Fibroblast of lung (primary cell): ENCODE data around the gene SEC22B. TPM values are rescaled to one million over a fixed set of nuclear protein-coding genes. Genes with fewer than 3 reads are reported as not detected.
"Not testable (repeated sequence)": the region's sequence is repeated elsewhere in the genome, so short reads cannot be mapped to it uniquely, and the experiment has no call there.

Experiments
- DNase-seq, 2 donors: peaks; one replicate each; pipeline versions ENCODE4 v3.0.0 to v3.0.0-alpha.2; 2010; ENCODE audit warnings: low read depth in 2 of 2
- H2AFZ ChIP-seq: 2 replicates; pipeline ENCODE4 v1.5.1; 2012; ENCODE audit warnings: low read length, control low read depth, inconsistent platforms
- H3K27ac ChIP-seq: 2 replicates; pipeline ENCODE4 v1.5.1; 2011; ENCODE audit warnings: low read length, control low read depth; ENCODE audit not compliant: insufficient read depth
- H3K27me3 ChIP-seq: 2 replicates; pipeline ENCODE4 v1.5.1; 2011; ENCODE audit warnings: mild to moderate bottlenecking, low read length; ENCODE audit not compliant: control insufficient read depth, insufficient read depth
- H3K36me3 ChIP-seq: 2 replicates; pipeline ENCODE4 v1.5.1; 2011; ENCODE audit warnings: low read length; ENCODE audit not compliant: control insufficient read depth, insufficient read depth
- H3K4me1 ChIP-seq: 2 replicates; pipeline ENCODE4 v1.5.1; 2011; ENCODE audit warnings: low read length; ENCODE audit not compliant: control insufficient read depth, insufficient read depth; ENCODE audit errors: extremely low read depth
- H3K4me2 ChIP-seq: 2 replicates; pipeline ENCODE4 v1.5.1; 2011; ENCODE audit warnings: low read length, control low read depth; ENCODE audit not compliant: insufficient read depth; ENCODE audit errors: extremely low read depth
- H3K4me3 ChIP-seq, 4 experiments: fragments of 200-600 bp in 1 of 4; sonication (generic) in 1 of 4; replicated peaks in 1 of 4; 2 replicates each; pipeline ENCODE4 v1.5.1; 2011 to 2016; ENCODE audit warnings: low read length in 4 of 4, low read depth in 3 of 4, mild to moderate bottlenecking in 3 of 4, control low read depth in 2 of 4, inconsistent platforms in 1 of 4, mixed read lengths in 1 of 4; ENCODE audit not compliant: insufficient read depth in 1 of 4; ENCODE audit errors: control extremely low read depth in 1 of 4
- H3K79me2 ChIP-seq: 2 replicates; pipeline ENCODE4 v1.5.1; 2012; ENCODE audit warnings: mild to moderate bottlenecking, low read length, inconsistent platforms; ENCODE audit not compliant: control insufficient read depth, insufficient read depth
- H3K9ac ChIP-seq: 2 replicates; pipeline ENCODE4 v1.5.1; 2011; ENCODE audit warnings: mild to moderate bottlenecking, low read length, control low read depth; ENCODE audit not compliant: insufficient read depth
- H3K9me3 ChIP-seq: 2 replicates; pipeline ENCODE4 v1.5.1; 2012; ENCODE audit warnings: low read depth, low read length; ENCODE audit not compliant: control insufficient read depth, insufficient read depth
- H4K20me1 ChIP-seq: 2 replicates; pipeline ENCODE4 v1.5.1; 2011; ENCODE audit warnings: low read length; ENCODE audit not compliant: control insufficient read depth, insufficient read depth; ENCODE audit errors: extremely low read depth
- polyA plus RNA-seq, 2 donors: library from polyadenylated mRNA; depleted of rRNA in 1 of 2; stranded (reverse) in 1 of 2; unstranded in 1 of 2; fragments of >200 nt; gene quantifications; 2 replicates each; pipeline ENCODE4 v1.2.1, GENCODE V29; 2011 to 2012; ENCODE audit warnings: missing spikeins in 1 of 2
- total RNA-seq: library from RNA; depleted of rRNA; stranded (reverse); fragments of >200 nt; gene quantifications from 2 replicates; pipeline ENCODE4 v1.2.1, GENCODE V29; 2014

The SEC22B gene
- total and polyA plus RNA-seq, 2 donors (not counting 1 experiment from before 2014, with no cell fraction given): 71.3 to 74.5 TPM

DNA sequence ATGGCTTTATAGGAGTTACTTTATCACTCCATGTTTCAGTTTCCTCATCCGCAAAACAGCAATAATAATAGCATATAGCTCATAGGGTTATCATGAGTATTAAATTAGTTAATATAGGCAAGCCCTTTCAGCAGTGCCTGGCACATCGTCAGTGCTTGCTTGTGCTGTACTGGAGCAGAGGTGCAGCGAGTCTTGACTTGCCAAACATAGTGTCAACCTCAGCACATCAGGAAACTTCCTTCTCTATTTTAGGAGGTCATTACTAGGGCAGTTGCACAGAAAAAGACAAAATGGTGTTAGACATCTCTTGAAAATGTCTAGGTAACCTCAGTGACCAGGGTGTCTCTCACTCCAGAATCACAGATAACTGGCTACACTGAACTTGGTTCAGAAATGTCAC is 72.6 kb downstream of the SEC22B start:
- not testable (repeated sequence) for H3K79me2 ChIP-seq, H2AFZ ChIP-seq, H3K9me3 ChIP-seq, H3K27ac ChIP-seq, H4K20me1 ChIP-seq, H3K4me3 ChIP-seq, H3K36me3 ChIP-seq, DNase-seq, H3K4me2 ChIP-seq, H3K27me3 ChIP-seq, H3K9ac ChIP-seq, H3K4me1 ChIP-seq

DNA sequence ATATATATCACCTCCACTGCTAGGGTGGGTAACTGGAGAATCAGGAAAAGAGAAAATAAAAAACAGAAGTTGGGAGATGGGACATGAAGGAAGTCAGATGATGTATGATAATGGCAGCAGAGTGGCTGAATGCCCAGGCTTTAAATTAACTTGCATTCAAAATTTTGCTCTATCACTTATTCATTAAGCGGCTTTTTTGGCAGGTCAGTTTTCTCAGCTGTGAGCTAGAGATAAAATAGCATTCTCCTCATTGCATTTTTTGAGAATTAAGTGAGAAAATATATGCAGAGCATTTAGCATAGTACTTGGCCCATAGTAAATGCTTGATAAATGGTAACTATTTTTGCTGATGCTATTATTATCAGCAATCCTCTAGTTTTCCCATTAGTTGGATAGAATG is 74.7 kb downstream of the SEC22B start:
- H3K9me3 ChIP-seq, H3K79me2 ChIP-seq, H2AFZ ChIP-seq, H3K4me1 ChIP-seq, H3K4me3 ChIP-seq, H3K27me3 ChIP-seq, H3K36me3 ChIP-seq, H3K9ac ChIP-seq, H4K20me1 ChIP-seq, H3K4me2 ChIP-seq, H3K27ac ChIP-seq: not testable (repeated sequence)
- DNase-seq: peak in 1 of 2 donors; percentile 41

Other genes with a start within 250 kb of the SEC22B start
- 129 and 204 TPM in 2 replicates for gene NOTCH2, start 106.9 kb downstream of the SEC22B start, total RNA-seq
- 61.6 and 86.3 TPM in 2 replicates for gene NOTCH2, start 106.9 kb downstream of the SEC22B start, polyA plus RNA-seq
- gene NBPF8, start 238.5 kb upstream of the SEC22B start, total RNA-seq: 14.1 and 18.8 TPM in 2 replicates
- gene NBPF8, start 238.5 kb upstream of the SEC22B start, polyA plus RNA-seq: 20.4 and 32.5 TPM in 2 replicates